Activated CD8-positive, alpha-beta memory T cell treated with anti-CD3 and anti-CD28 coated beads for 48 hours (primary cell): ENCODE results near the gene TMEM175.

Source experiments
- DNase-seq, 3 experiments: peaks; one replicate each; pipeline ENCODE4 v3.0.0-alpha.2; 2020; ENCODE audit warnings: low read depth in 2 of 3, low spot score in 2 of 3

TMEM175 gene

GRCh38 chr4:931960-932712, at the start of gene TMEM175, which contains the start of gene GAK:
Gene TMEM175, plus strand, starts transcription at chr4:932460. Its CDS starts 15,280 bp downstream, at chr4:947740.
Gene GAK, minus strand, starts transcription at chr4:932316. Its CDS starts 129 bp downstream, at chr4:932187.
- peak; percentile 92 to 97 (median 96) for DNase-seq

DNA sequence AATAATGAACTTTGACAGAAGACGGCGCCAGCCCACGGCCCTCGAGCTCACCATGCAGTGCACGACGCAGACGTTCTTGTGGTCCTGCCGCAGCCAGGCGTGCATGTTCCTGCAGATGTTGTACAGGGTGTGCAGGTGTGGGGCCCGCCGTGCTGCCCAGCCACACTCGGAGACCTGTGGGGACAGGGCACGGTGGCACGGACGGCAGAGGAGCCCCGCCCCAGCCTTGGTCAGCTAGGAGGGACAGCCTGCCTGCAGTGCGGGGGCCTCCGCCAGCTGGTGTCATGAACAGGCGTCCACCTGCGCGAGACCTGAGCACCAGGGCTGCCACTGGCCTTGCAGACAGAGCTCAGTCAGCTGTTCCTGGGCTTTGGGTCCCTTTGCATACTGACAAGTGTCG, 49.6 kb upstream of the TMEM175 start:
- no peak for DNase-seq

DNA sequence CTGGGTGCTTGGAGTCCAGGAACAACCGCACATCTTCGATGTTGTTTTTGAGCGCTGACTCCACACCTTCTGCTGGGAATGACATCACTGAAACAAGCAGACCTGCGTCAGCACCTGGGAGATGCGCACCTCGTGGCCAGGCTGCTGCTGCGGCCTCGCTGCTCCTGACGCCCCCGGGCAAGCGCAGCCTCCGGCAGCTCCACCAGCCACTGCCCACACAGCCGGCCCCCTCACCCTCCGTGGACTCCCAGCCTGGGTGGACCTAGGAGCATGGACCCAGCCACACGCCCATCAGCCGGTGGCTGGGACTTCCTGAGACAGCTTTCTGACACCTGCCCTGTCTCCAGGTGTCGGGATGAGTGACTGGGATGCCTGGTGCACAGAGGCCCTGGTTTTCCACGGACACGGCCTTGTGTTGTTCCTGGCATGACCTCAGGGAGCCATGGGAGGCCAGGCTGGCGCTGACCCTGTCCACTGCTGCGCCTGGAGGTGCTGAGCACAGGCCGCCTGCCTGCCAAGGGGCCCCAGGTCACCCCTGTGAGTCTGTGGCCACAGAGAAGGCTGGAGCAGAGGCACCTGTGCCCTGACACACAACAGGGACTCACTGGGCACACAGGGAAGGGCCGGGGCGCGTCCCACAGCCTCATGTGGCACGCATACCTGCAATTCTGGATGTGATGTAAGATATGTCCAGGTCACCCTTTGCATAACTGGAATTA, 48.7 kb upstream of the TMEM175 start:
- no peak for DNase-seq

GRCh38 chr4:884259-884658, 48.0 kb upstream of the TMEM175 start:
- no peak for DNase-seq

DNA sequence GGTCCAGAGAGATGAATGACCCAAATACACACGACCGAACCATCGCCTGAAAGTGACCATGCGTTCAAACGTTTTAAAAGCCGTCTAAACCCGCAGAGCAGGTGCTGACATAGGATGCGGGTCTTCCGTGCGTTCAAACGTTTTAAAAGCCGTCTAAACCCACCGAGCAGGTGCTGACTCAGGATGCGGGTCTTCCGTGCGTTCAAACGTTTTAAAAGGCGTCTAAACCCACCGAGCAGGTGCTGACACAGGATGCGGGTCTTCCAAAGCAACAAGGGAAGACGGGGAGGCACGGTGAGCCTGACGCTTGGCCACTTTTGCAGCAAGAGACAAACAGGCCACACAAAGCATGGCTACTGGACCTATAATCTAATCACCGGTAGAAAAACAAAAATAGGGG, 47.4 kb upstream of the TMEM175 start:
- no peak for DNase-seq

DNA sequence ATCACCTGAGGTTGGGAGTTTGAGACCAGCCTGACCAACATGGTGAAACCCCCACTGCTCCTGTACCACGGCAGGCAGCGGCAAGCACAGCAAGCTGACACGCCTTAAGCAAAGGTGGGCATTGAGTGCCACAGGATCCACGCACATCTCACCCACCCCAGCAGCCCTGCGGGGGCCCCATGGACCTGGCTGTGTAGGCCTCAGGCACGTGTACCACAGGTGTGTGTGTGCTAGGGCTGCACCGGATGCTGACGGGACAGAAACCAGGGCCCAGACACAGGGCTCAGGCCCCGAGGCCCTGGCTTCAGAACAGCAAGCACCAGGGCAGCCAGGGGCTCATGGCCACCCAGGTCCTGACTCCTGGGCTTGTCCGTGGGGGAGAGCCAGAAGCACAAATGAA, 46.9 kb upstream of the TMEM175 start:
- DNase-seq = no peak

GRCh38 chr4:886244-886643, 46.0 kb upstream of the TMEM175 start:
- DNase-seq = no peak

- no peak for DNase-seq
These were observed 45.1 kb upstream of the TMEM175 start for GRCh38 chr4:887034-887763.

GRCh38 chr4:888029-888428, 44.2 kb upstream of the TMEM175 start:
- DNase-seq = no peak

DNA sequence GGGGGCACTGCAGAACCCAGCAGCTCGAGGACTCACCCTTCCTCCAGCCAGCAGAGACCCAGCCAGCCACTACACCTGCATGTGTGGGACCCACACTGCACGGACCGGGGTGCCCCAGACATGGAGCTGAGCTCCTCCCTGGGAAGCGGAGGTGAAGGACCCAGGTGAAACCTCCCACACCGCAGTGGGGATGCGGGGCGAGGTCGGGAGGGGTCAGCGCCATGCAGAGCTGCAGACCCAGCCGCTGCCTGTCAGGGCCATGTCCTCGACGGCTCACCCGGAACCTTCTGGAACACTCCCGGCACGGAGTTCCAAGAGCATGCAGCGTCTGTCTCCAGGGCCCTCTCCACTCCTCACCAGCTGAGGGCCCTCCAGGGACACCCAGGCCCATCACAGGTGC, 42.7 kb upstream of the TMEM175 start:
- no peak for DNase-seq

DNA sequence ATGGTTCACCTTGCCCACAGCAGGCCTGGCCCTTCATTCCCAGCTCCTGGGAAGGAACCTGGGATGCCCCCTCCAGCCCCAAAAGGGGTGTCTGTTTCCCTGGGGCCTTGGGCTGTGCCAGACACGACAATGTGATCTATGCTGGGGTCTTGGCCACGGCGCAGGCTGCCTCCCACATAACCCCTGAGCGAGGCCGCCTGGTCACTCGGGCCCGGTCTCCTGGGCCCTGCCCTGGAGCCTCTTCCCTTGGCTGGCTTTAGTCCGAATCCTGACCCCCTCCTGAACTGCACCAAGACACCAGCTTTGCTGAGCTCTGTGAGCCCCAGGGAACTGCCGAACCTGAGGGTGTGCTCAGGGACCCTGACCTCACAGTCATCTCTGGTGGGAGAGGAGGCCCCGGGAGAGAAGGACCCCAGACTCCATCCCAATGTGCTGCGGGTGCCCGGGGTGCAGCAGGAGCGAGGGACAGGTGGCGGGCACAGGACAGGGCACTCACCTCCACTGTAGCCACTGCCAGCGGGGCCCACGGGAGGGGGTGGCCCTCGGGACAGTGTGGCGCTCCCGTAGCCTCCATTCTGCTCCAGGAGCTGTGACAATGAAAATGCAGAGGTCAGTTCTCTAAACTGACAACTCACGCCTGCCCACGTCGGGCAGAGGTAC, 42.1 kb upstream of the TMEM175 start:
- DNase-seq = no peak

DNA sequence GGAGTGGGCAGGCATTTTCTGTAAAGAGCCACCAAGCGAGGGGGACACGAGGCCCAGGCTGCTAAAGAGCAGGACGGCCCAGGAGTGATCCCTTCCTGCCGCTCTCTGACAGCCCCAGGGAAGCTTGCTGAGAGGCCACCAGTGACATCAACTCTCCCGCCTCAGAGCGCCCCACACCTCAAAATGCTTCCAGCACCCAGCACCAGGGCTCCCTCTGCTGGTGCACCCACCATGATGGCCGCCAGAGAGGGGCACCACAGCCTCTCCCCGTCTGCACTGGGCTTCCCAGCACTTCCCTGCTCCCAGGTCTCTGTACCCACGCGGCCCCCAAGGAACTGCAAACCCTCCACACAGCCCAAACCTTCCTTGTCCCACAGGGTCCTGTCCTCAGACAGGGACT, 40.5 kb upstream of the TMEM175 start:
- no peak for DNase-seq

- DNase-seq = no peak
These were observed 39.5 kb upstream of the TMEM175 start for GRCh38 chr4:892780-893179.

DNA sequence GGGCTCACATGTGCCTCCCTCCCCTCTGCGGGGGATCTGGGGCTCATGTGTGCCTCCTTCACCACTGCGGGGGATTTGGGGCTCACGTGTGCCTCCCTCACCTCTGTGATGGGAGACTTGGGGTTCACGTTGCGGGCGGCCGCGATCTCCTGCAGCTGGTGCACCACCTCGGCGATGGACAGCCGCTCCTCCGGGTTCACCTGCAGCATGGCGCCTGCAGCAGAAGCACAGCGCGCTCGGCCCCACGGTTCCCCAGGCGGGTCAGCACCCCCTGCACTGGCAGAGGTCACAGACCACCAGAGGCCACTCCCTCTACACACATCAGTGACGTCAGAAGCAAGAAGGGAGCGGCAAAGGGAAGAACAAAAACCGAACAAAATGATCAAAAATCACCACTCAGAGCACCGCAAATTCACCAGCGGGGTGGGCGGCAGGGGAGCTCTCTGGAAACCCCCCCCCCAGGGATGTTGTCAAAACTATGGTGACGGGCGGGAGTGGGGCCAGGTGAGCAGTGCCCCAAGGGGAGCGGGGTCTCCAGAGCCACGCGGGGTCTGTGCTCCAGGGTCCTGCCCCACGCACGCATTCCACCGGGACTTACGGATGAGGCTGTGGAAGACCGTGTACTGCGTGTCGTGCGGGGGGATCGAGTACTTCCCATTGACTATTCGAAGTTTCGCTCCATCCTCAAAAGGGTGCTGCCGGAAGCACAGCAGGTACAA, 38.8 kb upstream of the TMEM175 start:
- no peak for DNase-seq

DNA sequence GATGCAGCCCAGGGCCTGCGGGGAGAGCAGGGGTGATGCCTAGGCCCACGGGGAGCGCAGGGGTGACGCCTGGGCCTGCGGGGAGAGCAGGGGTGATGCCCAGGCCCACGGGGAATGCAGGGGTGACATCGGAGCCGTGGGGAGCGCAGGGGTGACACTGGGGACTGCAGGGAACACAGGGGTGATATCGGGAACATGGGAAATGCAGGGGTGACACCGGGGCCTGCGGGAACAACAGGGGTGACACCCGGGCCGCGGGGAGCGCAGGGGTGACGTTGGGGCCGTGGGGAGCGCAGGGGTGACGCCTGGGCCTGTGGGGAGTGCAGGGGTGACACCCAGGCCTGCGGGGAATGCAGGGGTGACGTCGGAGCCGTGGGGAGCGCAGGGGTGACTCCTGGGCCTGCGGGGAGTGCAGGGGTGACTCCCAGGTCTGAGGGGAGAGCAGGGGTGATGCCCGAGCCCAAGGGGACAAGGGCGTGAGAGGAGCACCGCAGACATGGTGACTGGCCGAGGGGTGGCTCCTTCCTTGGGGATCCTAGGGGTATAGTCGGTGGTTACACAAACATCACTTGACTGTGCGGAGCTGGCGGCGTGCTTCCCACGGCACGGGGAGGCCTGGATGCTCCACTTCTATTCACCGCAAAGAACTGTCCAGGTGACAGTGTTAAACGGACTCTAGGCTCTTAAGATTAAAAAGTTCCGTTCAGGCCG, 38.1 kb upstream of the TMEM175 start:
- DNase-seq = no peak

GRCh38 chr4:895596-895995, 36.7 kb upstream of the TMEM175 start:
- no peak for DNase-seq

- DNase-seq = no peak
These were observed 36.0 kb upstream of the TMEM175 start for GRCh38 chr4:896216-896615.

DNA sequence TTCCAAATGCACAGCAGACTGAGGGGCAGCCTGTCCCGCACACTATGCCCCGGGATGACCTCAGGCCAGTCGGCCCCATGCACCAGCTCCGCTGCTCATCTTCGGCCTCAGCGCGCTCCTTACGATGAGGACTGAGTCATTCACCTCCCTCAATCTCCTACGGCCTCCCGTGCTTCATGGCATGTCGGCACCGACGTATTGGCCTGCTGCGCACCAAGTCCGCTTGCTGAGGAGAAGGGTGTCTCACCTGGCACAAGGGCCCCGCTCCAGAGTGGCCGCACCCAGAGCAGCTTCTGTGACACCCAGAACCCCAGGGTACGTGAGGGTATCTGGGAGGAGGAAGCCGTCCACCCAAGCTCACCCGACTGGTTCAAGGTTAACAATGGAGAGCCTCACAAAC, 35.6 kb upstream of the TMEM175 start:
- no peak for DNase-seq

DNA sequence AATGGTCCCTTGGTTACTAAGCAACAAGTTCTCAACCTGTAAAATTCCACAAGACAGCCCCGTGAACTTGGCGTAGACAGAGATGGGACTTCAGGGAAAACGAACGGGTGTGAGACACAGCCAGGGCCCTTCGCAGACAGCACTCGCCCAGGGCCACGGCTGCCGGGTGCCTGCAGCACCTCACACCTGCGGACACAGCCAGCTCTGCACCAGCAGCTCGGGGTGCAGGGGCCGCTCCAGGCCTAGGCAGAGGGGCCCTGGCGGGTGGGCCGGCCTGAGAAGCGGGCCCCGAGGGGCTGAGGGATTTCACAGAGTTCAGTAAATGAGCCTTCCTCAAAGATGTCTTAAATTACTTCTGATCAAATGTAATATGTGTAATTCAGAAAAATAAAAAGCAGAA, 34.1 kb upstream of the TMEM175 start:
- no peak for DNase-seq

GRCh38 chr4:898869-899555, 33.2 kb upstream of the TMEM175 start:
- no peak for DNase-seq
